GM19025 (cell line): ENCODE measurements around the gene ARF1.

Experiments used
- ATAC-seq: cut with Tn5 transposase; IDR thresholded peaks from one replicate; pipeline ENCODE4 v1.9.1; 2021; ENCODE audit warnings: mild to moderate bottlenecking, low read depth, moderate library complexity; ENCODE audit not compliant: unreplicated experiment

Gene ARF1

GRCh38 chr1:228114827-228115226 is 32.3 kb downstream of the ARF1 start:
- no peak for ATAC-seq

GRCh38 chr1:228117335-228117734 is 34.8 kb downstream of the ARF1 start:
- no peak for ATAC-seq

- no peak for ATAC-seq
Measured at GRCh38 chr1:228118040-228118439, 35.5 kb downstream of the ARF1 start.

GRCh38 chr1:228120351-228120750 is 37.8 kb downstream of the ARF1 start:
- ATAC-seq = no peak

GRCh38 chr1:228120857-228121489 is 38.5 kb downstream of the ARF1 start:
- ATAC-seq = no peak

- no peak for ATAC-seq
Measured at GRCh38 chr1:228122921-228123441, 40.5 kb downstream of the ARF1 start.

GRCh38 chr1:228123505-228123904 is 41.0 kb downstream of the ARF1 start:
- ATAC-seq = no peak

- no peak for ATAC-seq
Measured at GRCh38 chr1:228125185-228125584, 42.7 kb downstream of the ARF1 start.

GRCh38 chr1:228131766-228132165 is 49.3 kb downstream of the ARF1 start:
- no peak for ATAC-seq

- no peak for ATAC-seq
Measured at GRCh38 chr1:228134591-228134990, 52.1 kb downstream of the ARF1 start.

- ATAC-seq = no peak
Measured at GRCh38 chr1:228136901-228137300, 54.4 kb downstream of the ARF1 start.

GRCh38 chr1:228139406-228139930 is 57.0 kb downstream of the ARF1 start:
- ATAC-seq = no peak

- ATAC-seq = peak; percentile 90
Measured at GRCh38 chr1:228139931-228140723, 57.6 kb downstream of the ARF1 start, which contains the start of gene GUK1. Gene GUK1, plus strand, starts transcription at chr1:228140279. Its CDS starts 24 bp downstream, at chr1:228140303.

GRCh38 chr1:228140724-228141225 is 58.3 kb downstream of the ARF1 start:
- no peak for ATAC-seq

- ATAC-seq = no peak
Measured at GRCh38 chr1:228141226-228142044, 58.9 kb downstream of the ARF1 start.

- ATAC-seq = no peak
Measured at GRCh38 chr1:228142155-228142691, 59.7 kb downstream of the ARF1 start.

- ATAC-seq = no peak
Measured at GRCh38 chr1:228142701-228143136, 60.2 kb downstream of the ARF1 start.

GRCh38 chr1:228143480-228144192 is 61.1 kb downstream of the ARF1 start:
- no peak for ATAC-seq

- ATAC-seq = no peak
Measured at GRCh38 chr1:228144193-228144992, 61.9 kb downstream of the ARF1 start.
